ENCODE results near the gene WNT6.

Gene WNT6

DNA sequence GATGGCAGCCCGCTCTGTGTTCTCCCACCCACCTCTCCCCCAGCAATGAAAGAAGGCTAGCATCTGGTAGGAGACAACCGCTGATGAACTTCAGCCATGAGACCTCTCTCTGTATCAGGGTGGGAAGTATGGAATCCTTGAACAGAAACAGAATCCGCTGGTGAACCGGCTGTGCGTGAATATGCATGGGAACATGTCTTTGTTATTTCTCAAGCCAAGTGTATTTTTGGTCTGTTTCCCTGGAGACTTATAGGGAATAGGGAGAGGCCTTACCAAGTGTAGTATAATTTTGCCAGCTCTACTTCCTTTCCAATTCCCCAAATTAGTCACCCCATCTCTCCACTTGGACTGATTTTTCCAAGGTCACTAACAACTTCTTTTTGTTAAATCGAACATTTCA, 51.1 kb downstream of the WNT6 start:
- DNase-seq (ENCODE audit: extremely low spot score, insufficient read length, low read depth) (no peak), FAIRE-seq (no peak)

DNA sequence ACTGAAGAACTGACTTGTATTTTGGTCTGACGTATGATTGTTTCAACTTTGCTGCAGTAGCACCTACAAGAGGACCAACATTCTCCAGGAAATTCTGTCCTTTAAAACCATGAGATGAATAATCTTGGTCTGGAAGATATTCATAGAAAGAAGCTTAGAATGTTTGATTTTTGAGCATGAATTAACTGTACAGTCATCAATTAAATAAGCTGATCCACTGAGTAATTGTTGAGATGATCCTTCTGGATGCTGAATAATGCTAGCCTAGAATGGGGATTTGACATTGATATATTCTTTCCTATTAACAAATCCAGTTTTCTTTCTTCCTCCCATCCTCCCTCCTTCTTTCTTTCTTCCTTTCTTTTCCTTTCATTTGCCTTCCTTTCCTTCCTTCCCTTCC, 60.9 kb downstream of the WNT6 start:
- FAIRE-seq: no peak
- no peak for DNase-seq (ENCODE audit: extremely low spot score, insufficient read length, low read depth)

Data from GM18507 (cell line).